Keratinocyte (primary cell): Measurements from ENCODE around the gene PLA2G4F. TPM values are rescaled to one million over a fixed set of nuclear protein-coding genes. Genes with fewer than 3 reads are reported as not detected.

Source experiments
- DNase-seq: peaks from one replicate; pipeline ENCODE4 v3.0.0-alpha.2; 2011; ENCODE audit warnings: low read depth, missing footprints, low spot score
- FAIRE-seq: peaks from 2 replicates; lab custom pipeline; 2011; peaks lifted over from hg19 to GRCh38; lab: Jason Lieb, UNC
- H2AFZ ChIP-seq: 2 replicates; pipeline ENCODE4 v1.6.0; 2012; ENCODE audit warnings: low read length, control low read depth, inconsistent platforms; ENCODE audit not compliant: control insufficient read depth
- H3K27ac ChIP-seq: 2 replicates; pipeline ENCODE4 v1.5.1; 2011; ENCODE audit warnings: low read length; ENCODE audit not compliant: control insufficient read depth, insufficient read depth
- H3K27me3 ChIP-seq: 3 replicates; pipeline ENCODE4 v1.6.0; 2011; ENCODE audit warnings: low read length; ENCODE audit not compliant: control insufficient read depth, insufficient read depth; ENCODE audit errors: extremely low read depth
- H3K36me3 ChIP-seq, 2 experiments: 2 replicates in 1 of 2; 3 replicates in 1 of 2; pipeline ENCODE4 v1.5.1; 2011; ENCODE audit warnings: low read length in 2 of 2, mild to moderate bottlenecking in 1 of 2; ENCODE audit not compliant: control insufficient read depth in 2 of 2, insufficient read depth in 2 of 2; ENCODE audit errors: extremely low read depth in 1 of 2
- H3K4me1 ChIP-seq: 3 replicates; pipeline ENCODE4 v1.5.1; 2011; ENCODE audit warnings: low read length; ENCODE audit not compliant: control insufficient read depth, insufficient read depth; ENCODE audit errors: extremely low read depth
- H3K4me2 ChIP-seq: 3 replicates; pipeline ENCODE4 v1.6.0; 2011; ENCODE audit warnings: low read depth, low read length; ENCODE audit not compliant: control insufficient read depth, insufficient read depth; ENCODE audit errors: extremely low read depth
- H3K4me3 ChIP-seq, 3 experiments: fragments of 200-600 bp in 1 of 3; sonication (generic) in 1 of 3; 2 replicates in 2 of 3; 3 replicates in 1 of 3; pipeline ENCODE4 v1.5.1; 2011 to 2016; ENCODE audit warnings: low read length in 3 of 3, mild to moderate bottlenecking in 3 of 3, control low read depth in 2 of 3, inconsistent platforms in 1 of 3, low read depth in 1 of 3, mixed read lengths in 1 of 3, mixed run types in 1 of 3, moderate library complexity in 1 of 3; ENCODE audit not compliant: control insufficient read depth in 2 of 3, insufficient read depth in 2 of 3; ENCODE audit errors: extremely low read depth in 1 of 3
- H3K79me2 ChIP-seq: 2 replicates; pipeline ENCODE4 v1.6.0; 2012; ENCODE audit warnings: low read length; ENCODE audit not compliant: control insufficient read depth, insufficient read depth
- H3K9ac ChIP-seq: 3 replicates; pipeline ENCODE4 v1.6.0; 2011; ENCODE audit warnings: low read length; ENCODE audit not compliant: control insufficient read depth, insufficient read depth; ENCODE audit errors: extremely low read depth
- H3K9me1 ChIP-seq: 3 replicates; pipeline ENCODE4 v1.6.0; 2011; ENCODE audit warnings: low read length; ENCODE audit not compliant: control insufficient read depth, insufficient read depth; ENCODE audit errors: extremely low read depth
- H3K9me3 ChIP-seq: 2 replicates; pipeline ENCODE4 v1.5.1; 2012; ENCODE audit warnings: low read depth, low read length; ENCODE audit not compliant: control insufficient read depth
- H4K20me1 ChIP-seq: 3 replicates; pipeline ENCODE4 v1.6.0; 2011; ENCODE audit warnings: low read length; ENCODE audit not compliant: control insufficient read depth, insufficient read depth; ENCODE audit errors: extremely low read depth
- CTCF ChIP-seq, 3 experiments: IDR thresholded peaks in 1 of 3; conservative IDR thresholded peaks in 1 of 3; optimal IDR thresholded peaks in 1 of 3; 2 replicates in 2 of 3; 3 replicates in 1 of 3; pipeline versions ENCODE3 to v1.5.1; 2011; ENCODE audit warnings: low read length in 3 of 3, mild to moderate bottlenecking in 3 of 3, moderate library complexity in 2 of 3, control low read depth in 1 of 3, inconsistent platforms in 1 of 3; ENCODE audit not compliant: insufficient read depth in 2 of 3; ENCODE audit errors: extremely low read depth in 1 of 3
- EZH2 ChIP-seq: IDR thresholded peaks from one replicate; pipeline ENCODE4 v1.6.1; 2012; ENCODE audit warnings: inconsistent platforms, mild to moderate bottlenecking, low read length, moderate library complexity
- dilution Hi-C: fragments of 300-500 bp; cut with MboI; formaldehyde crosslinking; loops from one replicate; pipeline ENCODE4 v1.7.0; 2020; ENCODE audit warnings: low sequenced_read_pairs; ENCODE audit not compliant: extremely low pct_ligation_motif_present
- polyA plus RNA-seq, 5 experiments: library from polyadenylated mRNA; depleted of rRNA in 3 of 5; stranded (reverse) in 3 of 5; stranded (forward) in 1 of 5; unstranded in 1 of 5; fragments of >200 nt; gene quantifications; 1 replicate in 1 of 5; 2 replicates in 3 of 5; 3 replicates in 1 of 5; pipeline versions ENCODE4 v1.2.1 to v1.2.3, GENCODE V29; 2011 to 2012; ENCODE audit warnings: missing spikeins in 2 of 5, low read depth in 1 of 5, low replicate concordance in 1 of 5

PLA2G4F gene
- polyA plus RNA-seq, 1 donor (not counting 4 experiments of a cell fraction or from before 2014, with no cell fraction given), result 4.4 TPM

GRCh38 chr15:42150219-42150970, 6.0 kb downstream of the PLA2G4F start:
- TF ChIP-seq EZH2, result no peak
- TF ChIP-seq CTCF (optimal IDR thresholded peaks at IDR 0.05 in 1 of 3, IDR thresholded peaks at IDR 0.05 in 1 of 3, conservative IDR thresholded peaks at IDR 0.05 in 1 of 3; ENCODE audit: extremely low read depth in 1 of 3, insufficient read depth in 2 of 3, low read length in 3 of 3), result no peak
- Histone ChIP-seq H3K4me2 (peak overlapping the region; percentile 19), H3K9ac (no peak overlapping the region), H4K20me1 (no peaks in the 10 kb centered on the region), H3K4me1 (peaks cover 40% of the 10 kb centered on the region), H3K27ac (no peak overlapping the region), H3K9me3 (no peaks in the 10 kb centered on the region), H2AFZ (no peak overlapping the region), H3K36me3 (no peaks in the 10 kb centered on the region), H3K79me2 (no peaks in the 10 kb centered on the region), H3K4me3 (no peak overlapping the region), H3K27me3 (no peaks in the 10 kb centered on the region), H3K9me1 (no peaks in the 10 kb centered on the region)
- dilution Hi-C loops, result no loop called here
- no peak for FAIRE-seq
- no peak for DNase-seq

GRCh38 chr15:42149493-42150218, 6.8 kb downstream of the PLA2G4F start:
- no peak overlapping the region for H3K27ac ChIP-seq
- no peak overlapping the region for H2AFZ ChIP-seq
- H3K27me3 ChIP-seq, result no peaks in the 10 kb centered on the region
- H4K20me1 ChIP-seq, result no peaks in the 10 kb centered on the region
- H3K4me2 ChIP-seq, result no peak overlapping the region
- no peak overlapping the region for H3K4me3 ChIP-seq
- no peaks in the 10 kb centered on the region for H3K9me3 ChIP-seq
- FAIRE-seq (no peak), DNase-seq (no peak)
- H3K79me2 ChIP-seq, result no peaks in the 10 kb centered on the region
- peaks cover 32% of the 10 kb centered on the region for H3K4me1 ChIP-seq
- no peaks in the 10 kb centered on the region for H3K36me3 ChIP-seq
- no peak overlapping the region for H3K9ac ChIP-seq
- TF ChIP-seq EZH2 (no peak), CTCF (optimal IDR thresholded peaks at IDR 0.05 in 1 of 3, IDR thresholded peaks at IDR 0.05 in 1 of 3, conservative IDR thresholded peaks at IDR 0.05 in 1 of 3; ENCODE audit: extremely low read depth in 1 of 3, insufficient read depth in 2 of 3, low read length in 3 of 3) (peak in 1 of 3 experiments; percentile 8)
- H3K9me1 ChIP-seq, result no peaks in the 10 kb centered on the region
- dilution Hi-C loops, result no loop called here
